GM11168 (cell line): Measurements from ENCODE around the gene EFNB2.

Experiments used
- in situ Hi-C: fragments of 300-500 bp; cut with MboI; formaldehyde crosslinking; loops from one replicate; pipeline ENCODE4 v1.12.0; 2022; ENCODE audit warnings: low sequenced_read_pairs; ENCODE audit not compliant: unreplicated experiment

Gene EFNB2

GRCh38 chr13:106505732-106506131, 29.7 kb downstream of the EFNB2 start:
- in situ Hi-C loops = no loop called here

- in situ Hi-C loops = no loop called here
Observed at GRCh38 chr13:106505295-106505694, 30.2 kb downstream of the EFNB2 start.

GRCh38 chr13:106503730-106504453, 31.6 kb downstream of the EFNB2 start:
- in situ Hi-C loops = no loop called here

DNA sequence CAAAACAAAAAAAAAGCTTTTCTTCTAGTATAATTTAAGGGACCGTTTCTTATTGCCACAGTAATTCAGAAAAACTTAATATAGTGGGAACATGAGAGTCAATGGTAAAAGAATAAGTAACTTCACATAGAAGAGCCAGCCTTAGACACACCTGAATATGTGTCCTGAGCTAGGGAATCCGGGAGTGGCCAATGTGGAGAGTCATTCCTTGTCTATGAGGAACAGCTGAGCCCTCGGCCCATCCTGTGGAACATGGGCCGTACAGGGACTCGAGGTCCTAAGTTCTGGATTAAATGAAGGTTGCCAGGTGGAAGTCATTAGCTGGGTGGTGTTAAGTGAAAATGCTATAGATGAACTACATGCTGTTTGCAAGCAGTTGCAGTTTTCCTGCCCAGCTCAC, 32.2 kb downstream of the EFNB2 start:
- in situ Hi-C loops = no loop called here

GRCh38 chr13:106500445-106500844, 35.0 kb downstream of the EFNB2 start:
- in situ Hi-C loops = no loop called here

GRCh38 chr13:106499896-106500295, 35.6 kb downstream of the EFNB2 start:
- in situ Hi-C loops = no loop called here

DNA sequence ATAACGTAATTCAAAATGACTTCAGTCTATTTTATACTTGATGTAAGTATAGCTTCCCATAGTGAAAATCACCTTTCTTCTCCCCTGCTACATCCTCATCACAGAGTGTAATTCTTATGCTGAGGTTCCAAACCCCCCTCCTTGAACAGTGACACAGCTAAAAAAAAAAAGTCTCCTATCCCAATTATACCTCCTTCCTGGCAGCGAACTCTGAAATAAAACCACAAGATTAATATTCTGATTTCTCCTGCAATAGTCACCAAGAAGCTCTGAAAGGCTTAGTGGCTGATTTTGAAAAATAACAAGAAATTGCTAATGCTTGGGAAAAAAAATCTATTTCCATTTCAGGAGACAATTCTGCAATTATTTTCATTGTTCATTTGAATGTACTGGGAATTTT, 36.3 kb downstream of the EFNB2 start:
- in situ Hi-C loops = no loop called here

DNA sequence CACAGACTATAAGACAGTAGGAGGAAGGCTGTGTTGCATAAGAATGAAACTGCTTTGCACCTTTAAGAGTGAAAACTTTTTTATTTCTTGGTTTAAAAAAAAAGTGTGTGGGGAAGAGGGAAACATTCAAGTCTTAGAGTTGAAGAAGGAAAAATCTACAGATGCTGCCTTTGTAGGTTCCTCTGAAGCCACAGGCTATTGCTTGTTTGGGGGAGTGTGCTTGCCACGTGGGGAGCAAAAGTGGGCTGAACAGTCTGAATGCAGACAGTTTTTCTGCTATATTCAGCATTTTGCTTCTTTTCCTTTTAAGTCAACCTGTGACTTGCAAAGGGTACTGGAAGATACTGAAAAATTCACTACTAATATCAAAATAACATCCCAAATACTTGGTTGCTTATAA, 36.9 kb downstream of the EFNB2 start:
- in situ Hi-C loops = no loop called here

DNA sequence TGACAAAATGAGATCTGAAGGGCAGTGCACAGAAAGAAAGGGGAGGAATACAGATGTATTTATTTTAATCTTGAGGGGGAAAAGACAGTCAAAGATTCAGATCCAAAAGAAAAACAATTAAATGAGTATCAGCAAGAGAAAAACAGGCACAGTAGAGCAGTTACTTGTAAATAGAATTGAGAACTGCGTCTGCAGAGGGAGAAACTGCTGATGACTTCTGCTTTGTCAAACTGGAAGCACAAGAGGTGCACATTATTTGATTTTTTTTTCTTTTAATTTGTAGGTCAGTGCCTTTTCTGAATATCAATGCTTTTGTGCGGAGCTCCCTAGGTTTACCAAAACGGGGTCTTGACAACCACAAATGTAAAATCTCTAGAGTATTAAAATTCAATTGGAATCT, 37.3 kb downstream of the EFNB2 start:
- in situ Hi-C loops = no loop called here

- in situ Hi-C loops = no loop called here
Observed at GRCh38 chr13:106497079-106497478, 38.4 kb downstream of the EFNB2 start.

- in situ Hi-C loops = no loop called here
Observed at GRCh38 chr13:106496072-106496997, 39.1 kb downstream of the EFNB2 start.

DNA sequence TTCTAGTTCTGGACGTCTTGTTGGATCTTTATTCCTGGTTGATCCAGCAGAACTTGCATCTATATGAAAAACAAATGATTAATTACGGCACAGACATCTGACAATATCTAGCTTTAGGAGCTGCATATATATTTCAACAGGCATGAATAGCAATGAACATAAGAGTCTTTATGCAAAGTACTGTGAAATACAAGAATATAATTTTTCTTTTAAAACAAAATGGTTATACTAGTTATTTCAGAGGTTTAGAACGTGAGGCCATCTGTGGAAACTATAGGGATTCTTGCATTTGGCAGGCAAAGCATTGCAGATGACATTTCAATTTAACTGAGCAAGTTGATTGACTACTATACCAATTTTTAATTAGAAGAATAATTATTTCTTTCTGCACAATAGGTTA, 40.5 kb downstream of the EFNB2 start:
- in situ Hi-C loops = no loop called here

DNA sequence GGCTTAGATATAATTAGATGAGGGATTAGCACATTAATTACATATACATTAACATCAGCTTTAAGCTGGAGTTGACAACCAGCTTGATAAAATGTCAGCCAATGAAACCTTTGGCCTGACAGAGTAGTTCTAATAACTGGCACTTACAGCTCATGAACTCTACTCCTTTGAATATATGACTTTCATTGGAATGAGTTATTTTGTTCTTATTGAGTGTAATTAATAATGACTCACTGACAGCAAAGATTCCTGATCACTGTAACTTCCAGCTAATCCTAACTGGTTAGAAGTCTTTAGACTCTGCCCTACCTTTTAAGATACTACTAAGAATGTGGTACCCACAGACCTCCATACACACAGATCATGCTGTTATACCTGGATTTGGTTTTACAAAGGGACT, 41.0 kb downstream of the EFNB2 start:
- in situ Hi-C loops = no loop called here

- in situ Hi-C loops = no loop called here
Observed at GRCh38 chr13:106493533-106494220, 41.8 kb downstream of the EFNB2 start.

DNA sequence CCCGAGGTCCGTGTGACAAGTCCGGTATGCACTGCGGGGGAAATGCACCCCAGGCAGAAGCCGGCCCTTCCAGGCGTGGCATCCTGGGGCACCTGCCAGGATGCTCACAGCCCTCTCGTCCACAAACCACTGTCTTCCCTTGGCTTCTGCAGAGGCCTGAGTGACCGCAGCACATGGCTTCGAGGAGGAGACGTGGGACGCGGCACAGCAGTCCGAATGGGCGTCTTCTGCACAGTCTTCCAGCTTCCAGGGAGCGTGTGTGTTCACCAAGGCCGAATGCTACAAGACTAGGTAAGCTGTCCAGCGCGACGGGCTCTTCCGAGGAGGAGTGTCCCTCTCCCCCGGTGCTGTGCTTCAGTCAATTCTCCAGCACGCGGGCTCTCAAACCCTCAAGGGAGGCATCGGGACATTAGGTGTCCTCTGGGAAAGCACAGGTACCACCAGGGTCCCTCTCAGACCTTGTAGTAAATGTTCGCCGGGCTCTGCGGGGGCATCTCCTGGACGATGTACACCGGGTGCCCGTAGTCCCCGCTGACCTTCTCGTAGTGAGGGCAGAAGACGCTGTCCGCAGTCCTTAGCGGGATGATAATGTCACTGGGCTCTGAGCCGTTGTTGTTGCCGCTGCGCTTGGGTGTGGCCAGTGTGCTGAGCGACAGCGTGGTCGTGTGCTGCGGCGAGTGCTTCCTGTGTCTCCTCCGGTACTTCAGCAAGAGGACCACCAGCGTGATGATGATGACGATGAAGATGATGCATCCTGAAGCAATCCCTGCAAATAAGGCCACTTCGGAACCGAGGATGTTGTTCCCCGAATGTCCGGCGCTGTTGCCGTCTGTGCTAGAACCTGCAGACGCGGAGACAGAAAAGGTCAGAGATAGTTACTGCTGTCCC, 42.6 kb downstream of the EFNB2 start:
- in situ Hi-C loops = no loop called here

GRCh38 chr13:106491928-106492587, 43.4 kb downstream of the EFNB2 start:
- in situ Hi-C loops = no loop called here

- in situ Hi-C loops = no loop called here
Observed at GRCh38 chr13:106491463-106491862, 44.0 kb downstream of the EFNB2 start.

DNA sequence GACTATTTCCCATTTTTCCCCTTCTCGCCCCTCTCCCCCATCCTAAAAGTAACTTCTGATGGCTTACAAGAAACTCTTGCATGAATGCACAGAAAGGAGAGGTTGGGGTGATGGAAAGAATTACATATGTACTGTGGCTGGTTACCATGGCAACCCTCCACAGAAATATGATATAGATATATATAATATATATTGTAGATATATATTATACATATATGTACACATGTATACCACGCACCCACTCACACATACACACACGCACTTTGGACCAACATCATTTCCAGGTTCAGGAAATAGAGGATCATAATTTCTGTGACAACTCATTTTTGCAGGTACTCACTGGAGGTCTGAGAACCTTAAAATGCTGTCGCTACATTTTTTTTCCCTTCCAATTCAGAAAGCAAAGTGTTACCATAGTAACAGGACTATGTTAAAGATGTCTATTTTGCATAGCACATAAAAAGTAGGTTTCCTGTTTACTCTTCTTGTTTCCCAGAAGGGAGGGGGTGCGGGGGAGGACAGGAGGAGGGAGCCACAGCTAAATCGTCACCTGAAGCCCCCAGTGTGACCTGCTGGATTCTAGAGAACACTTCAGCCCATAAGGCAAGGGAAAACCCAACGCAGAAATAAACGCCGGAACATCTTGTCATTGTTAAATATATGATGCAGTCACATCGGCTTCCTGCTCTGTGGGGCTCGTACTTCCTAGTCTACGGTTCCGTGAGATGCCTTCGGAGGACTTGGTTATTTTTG, 44.7 kb downstream of the EFNB2 start:
- in situ Hi-C loops = no loop called here
